K562 (cell line): Measurements from ENCODE around the gene ATG7.

Experiments
- AFF4 ChIP-seq: sonication (generic); formaldehyde crosslinking; IDR thresholded peaks from 2 replicates; pipeline ENCODE4 v1.8.0; 2023; ENCODE audit warnings: mild to moderate bottlenecking, missing genetic modification reagents
- BHLHE40 ChIP-seq: IDR thresholded peaks from 2 replicates; pipeline ENCODE4 v1.6.1; 2011; ENCODE audit warnings: low read length, improper control_type of control experiment
- CTCF ChIP-seq, 3 experiments: IDR thresholded peaks in 2 of 3; conservative IDR thresholded peaks in 1 of 3; 2 replicates each; pipeline ENCODE4 v1.5.1; 2011 to 2012; ENCODE audit warnings: low read length in 3 of 3, mild to moderate bottlenecking in 3 of 3, control low read depth in 2 of 3, improper control_type of control experiment in 1 of 3, inconsistent platforms in 1 of 3, low read depth in 1 of 3, mixed read lengths in 1 of 3, moderate library complexity in 1 of 3; ENCODE audit not compliant: insufficient read depth in 2 of 3
- EZH2 ChIP-seq: IDR thresholded peaks from 2 replicates; pipeline ENCODE4 v1.6.1; 2012; ENCODE audit warnings: low read depth, mild to moderate bottlenecking, inconsistent platforms, low read length, borderline replicate concordance
- FOXJ3 ChIP-seq: sonication (generic); formaldehyde crosslinking; IDR thresholded peaks from 2 replicates; pipeline ENCODE4 v1.4.0; 2020; ENCODE audit warnings: mild to moderate bottlenecking, missing genetic modification reagents
- PHF8 ChIP-seq: fragments of 200-600 bp; sonication (generic); IDR thresholded peaks from 2 replicates; pipeline ENCODE4 v1.6.1; 2012; ENCODE audit warnings: mixed run types, mild to moderate bottlenecking, inconsistent platforms, low read length, moderate library complexity, borderline replicate concordance
- POLR2AphosphoS5 ChIP-seq: IDR thresholded peaks from 2 replicates; pipeline ENCODE4 v1.6.1; 2011; ENCODE audit warnings: mild to moderate bottlenecking, low read depth, low read length, moderate library complexity; ENCODE audit not compliant: control insufficient read depth, insufficient read depth
- RNF2 ChIP-seq: sonication (generic); IDR thresholded peaks from 2 replicates; pipeline ENCODE4 v1.6.1; 2016
- ZNF24 ChIP-seq: fragments of 450-650 bp; IDR thresholded peaks from 2 replicates; pipeline ENCODE4 v1.6.1; 2016
- ZZZ3 ChIP-seq: fragments of 450-650 bp; IDR thresholded peaks from 2 replicates; pipeline ENCODE4 v1.6.1; 2016; ENCODE audit warnings: antibody characterized with exemption, mild to moderate bottlenecking, moderate library complexity

- no peak for TF ChIP-seq BHLHE40
- no peak for TF ChIP-seq POLR2AphosphoS5
- TF ChIP-seq PHF8, result no peak
- no peak for TF ChIP-seq CTCF (IDR thresholded peaks at IDR 0.05 in 2 of 3, conservative IDR thresholded peaks at IDR 0.05 in 1 of 3; ENCODE audit: insufficient read depth in 2 of 3, low read depth in 1 of 3, low read length in 3 of 3)
- TF ChIP-seq ZZZ3, result no peak
- no peak for TF ChIP-seq ZNF24
- no peak for TF ChIP-seq AFF4 (CRISPR knock-in tag)
- no peak for TF ChIP-seq FOXJ3
- TF ChIP-seq RNF2, result no peak
- TF ChIP-seq EZH2, result no peak
These were observed 24.9 kb downstream of the ATG7 start for GRCh38 chr3:11297126-11297525.
